SK-N-SH treated with all-trans-retinoic acid at 6 μM for 48 hours (cell line): ENCODE results near the gene HABP4.

Source experiments
- ARNTL ChIP-seq: fragments of 450-650 bp; formaldehyde crosslinking; IDR thresholded peaks from 2 replicates; pipeline ENCODE4 v1.5.0; 2020; ENCODE audit warnings: low read depth, mild to moderate bottlenecking, moderate library complexity, borderline replicate concordance
- CREB5 ChIP-seq: fragments of 250-450 bp; sonication (Bioruptor Pico); IDR thresholded peaks from 2 replicates; pipeline ENCODE4 v1.5.1; 2020; ENCODE audit warnings: low read depth, mild to moderate bottlenecking, moderate library complexity
- CSDC2 ChIP-seq: fragments of 250-450 bp; sonication (Bioruptor Pico); IDR thresholded peaks from 2 replicates; pipeline ENCODE4 v1.5.0; 2020; ENCODE audit warnings: mild to moderate bottlenecking, moderate library complexity
- GLIS3 ChIP-seq: fragments of 250-450 bp; sonication (Bioruptor Pico); IDR thresholded peaks from 2 replicates; pipeline ENCODE4 v1.5.0; 2020; ENCODE audit warnings: mild to moderate bottlenecking, moderate library complexity
- OSR1 ChIP-seq: fragments of 250-450 bp; sonication (Bioruptor Pico); IDR thresholded peaks from 2 replicates; pipeline ENCODE4 v1.8.0; 2022; ENCODE audit warnings: moderate library complexity, mild to moderate bottlenecking, inconsistent platforms
- PATZ1 ChIP-seq: fragments of 250-450 bp; sonication (Bioruptor Pico); IDR thresholded peaks from 2 replicates; pipeline ENCODE4 v1.8.0; 2020; ENCODE audit warnings: mild to moderate bottlenecking, moderate library complexity, borderline replicate concordance
- POU6F1 ChIP-seq: fragments of 250-450 bp; sonication (Bioruptor Pico); IDR thresholded peaks from 2 replicates; pipeline ENCODE4 v1.8.0; 2021; ENCODE audit warnings: low read depth, mild to moderate bottlenecking, moderate library complexity, borderline replicate concordance
- PPARA ChIP-seq: fragments of 250-450 bp; sonication (Bioruptor Pico); IDR thresholded peaks from 2 replicates; pipeline ENCODE4 v1.5.0; 2020; ENCODE audit warnings: mild to moderate bottlenecking, borderline replicate concordance
- TSHZ2 ChIP-seq: fragments of 250-450 bp; sonication (Bioruptor Pico); IDR thresholded peaks from 2 replicates; pipeline ENCODE4 v1.5.0; 2020; ENCODE audit warnings: mild to moderate bottlenecking, moderate library complexity
- ZFP3 ChIP-seq: fragments of 250-450 bp; sonication (Bioruptor Pico); IDR thresholded peaks from 2 replicates; pipeline ENCODE4 v1.5.0; 2020; ENCODE audit warnings: mild to moderate bottlenecking, moderate library complexity
- ZNF565 ChIP-seq: fragments of 450-650 bp; formaldehyde crosslinking; conservative IDR thresholded peaks from 2 replicates; pipeline ENCODE4 v1.5.0; 2020; ENCODE audit warnings: low read depth, mild to moderate bottlenecking, moderate library complexity
- ZNF70 ChIP-seq: fragments of 450-650 bp; formaldehyde crosslinking; IDR thresholded peaks from 2 replicates; pipeline ENCODE4 v1.5.0; 2020; ENCODE audit warnings: mild to moderate bottlenecking, moderate library complexity

- TF ChIP-seq POU6F1 (CRISPR knock-in tag) (no peak), PATZ1 (CRISPR knock-in tag) (no peak), GLIS3 (no peak), ZNF70 (CRISPR knock-in tag) (no peak), CSDC2 (CRISPR knock-in tag) (no peak), TSHZ2 (CRISPR knock-in tag) (no peak), ZNF565 (CRISPR knock-in tag) (no peak), CREB5 (CRISPR knock-in tag) (no peak), ZFP3 (CRISPR knock-in tag) (no peak), PPARA (no peak), OSR1 (no peak), ARNTL (CRISPR knock-in tag) (no peak)
Measured at GRCh38 chr9:96490534-96491078, 40.6 kb downstream of the HABP4 start.
